HCT116 (cell line): ENCODE measurements around the gene GALNT18. TPM values are rescaled to one million over a fixed set of nuclear protein-coding genes. Genes with fewer than 3 reads are reported as not detected.

ENCODE experiments used
- ATAC-seq: fragments of 200-7000 bp; cut with Tn5 transposase; 2 replicates; pipeline ENCODE4 v1.9.1; 2020; ENCODE audit warnings: mild to moderate bottlenecking, moderate library complexity
- BruUV-seq: library from RNA; stranded (reverse); fragments of 400-500 nt; replicated peaks from 2 replicates; lab custom pipeline; 2021; lab: Mats Ljungman, UMichigan
- CTCF ChIA-PET: fragments of 300-600 bp; sonication (Branson Sonifier 250); formaldehyde crosslinking; loops from one replicate; lab custom pipeline; 2021; ENCODE audit warnings: antibody characterized with exemption; lab: Charles Lee
- POLR2A ChIA-PET: fragments of 300-600, 350-600 bp; sonication (Branson Sonifier 250); formaldehyde crosslinking; loops from one replicate; lab custom pipeline; 2021; ENCODE audit warnings: antibody characterized with exemption; lab: Charles Lee
- RAD21 ChIA-PET, 2 experiments: fragments of 300-600 bp; sonication (Branson Sonifier 250); formaldehyde crosslinking; loops; one replicate each; lab custom pipeline; 2023; ENCODE audit warnings: low total read pairs in 2 of 2; ENCODE audit not compliant: uncharacterized antibody in 2 of 2, unreplicated experiment in 2 of 2, low non-redundant PET in 1 of 2; lab: Charles Lee
- DNase-seq: peaks from one replicate; pipeline ENCODE4 v3.0.0-alpha.2; 2010; ENCODE audit warnings: low read depth, low spot score
- H2AFZ ChIP-seq: fragments of 200-600 bp; shearing (Covaris generic), sonication (generic); 2 replicates; pipeline ENCODE4 v1.6.1; 2017; ENCODE audit warnings: low read depth, mixed run types, mixed read lengths, antibody characterized with exemption, low read length; ENCODE audit not compliant: poor library complexity, severe bottlenecking
- H3K27ac ChIP-seq: 2 replicates; pipeline ENCODE4 v1.5.1; 2012; ENCODE audit warnings: low read depth, low read length
- H3K27me3 ChIP-seq: fragments of 200-600 bp; sonication (generic); 2 replicates; pipeline ENCODE4 v1.6.1; 2016; ENCODE audit warnings: mixed run types, low read length, mixed read lengths; ENCODE audit not compliant: insufficient read depth
- H3K36me3 ChIP-seq, 2 experiments: fragments of 200-500 bp in 1 of 2; fragments of 200-600 bp in 1 of 2; sonication (Bioruptor generic) in 1 of 2; sonication (generic) in 1 of 2; 2 replicates each; pipeline versions ENCODE4 v1.5.1 to v1.6.1; 2014 to 2016; ENCODE audit warnings: low read length in 2 of 2, inconsistent platforms in 1 of 2, mixed read lengths in 1 of 2, mixed run types in 1 of 2; ENCODE audit not compliant: insufficient read depth in 2 of 2, control insufficient read depth in 1 of 2
- H3K4me1 ChIP-seq, 2 experiments: fragments of 200-600 bp in 1 of 2; sonication (generic) in 1 of 2; 2 replicates each; pipeline versions ENCODE4 v1.5.1 to v1.6.1; 2012 to 2017; ENCODE audit warnings: low read length in 2 of 2, inconsistent platforms in 1 of 2, mild to moderate bottlenecking in 1 of 2, mixed read lengths in 1 of 2, mixed run types in 1 of 2, moderate library complexity in 1 of 2; ENCODE audit not compliant: insufficient read depth in 2 of 2, control insufficient read depth in 1 of 2
- H3K4me2 ChIP-seq: fragments of 200-600 bp; sonication (generic); 2 replicates; pipeline ENCODE4 v1.6.1; 2017; ENCODE audit warnings: mixed run types, low read length, mixed read lengths
- H3K4me3 ChIP-seq, 2 experiments: fragments of 200-600 bp in 1 of 2; sonication (generic) in 1 of 2; replicated peaks in 1 of 2; 2 replicates each; pipeline ENCODE4 v1.5.1; 2011 to 2016; ENCODE audit warnings: low read length in 2 of 2, control low read depth in 1 of 2, low read depth in 1 of 2, mild to moderate bottlenecking in 1 of 2, mixed read lengths in 1 of 2, mixed run types in 1 of 2
- H3K79me2 ChIP-seq: fragments of 200-600 bp; sonication (generic); 2 replicates; pipeline ENCODE4 v1.6.1; 2017; ENCODE audit warnings: mild to moderate bottlenecking, mixed run types, low read length, moderate library complexity, mixed read lengths; ENCODE audit not compliant: insufficient read depth
- H3K9ac ChIP-seq: fragments of 200-600 bp; sonication (generic); 2 replicates; pipeline ENCODE4 v1.6.1; 2016; ENCODE audit warnings: low read length, mixed read lengths
- H3K9me2 ChIP-seq: fragments of 200-600 bp; sonication (generic), shearing (Covaris generic); 2 replicates; pipeline ENCODE4 v1.6.1; 2017; ENCODE audit warnings: mixed run types, mild to moderate bottlenecking, moderate library complexity; ENCODE audit not compliant: insufficient read depth
- H3K9me3 ChIP-seq, 2 experiments: fragments of 200-500 bp in 1 of 2; fragments of 200-600 bp in 1 of 2; sonication (Bioruptor generic) in 1 of 2; sonication (generic) in 1 of 2; 2 replicates each; pipeline ENCODE4 v1.6.1; 2014 to 2017; ENCODE audit warnings: low read length in 2 of 2, mixed read lengths in 2 of 2, inconsistent platforms in 1 of 2, low read depth in 1 of 2, mild to moderate bottlenecking in 1 of 2, mixed run types in 1 of 2, moderate library complexity in 1 of 2; ENCODE audit not compliant: control insufficient read depth in 1 of 2, insufficient read depth in 1 of 2
- H4K20me1 ChIP-seq: fragments of 200-600 bp; sonication (generic), shearing (Covaris generic); 2 replicates; pipeline ENCODE4 v1.6.1; 2017; ENCODE audit warnings: mixed run types, mild to moderate bottlenecking, moderate library complexity; ENCODE audit not compliant: insufficient read depth
- ATF3 ChIP-seq: IDR thresholded peaks from 2 replicates; pipeline ENCODE4 v1.6.1; 2012
- CBX3 ChIP-seq: IDR thresholded peaks from 2 replicates; pipeline ENCODE4 v1.6.1; 2012; ENCODE audit warnings: low read depth
- ELF1 ChIP-seq: IDR thresholded peaks from 2 replicates; pipeline ENCODE4 v1.6.1; 2012; ENCODE audit warnings: low read depth, borderline replicate concordance
- FOSL1 ChIP-seq: IDR thresholded peaks from 2 replicates; pipeline ENCODE4 v1.6.1; 2012; ENCODE audit warnings: low read depth
- JUND ChIP-seq: IDR thresholded peaks from 2 replicates; pipeline ENCODE4 v1.6.1; 2012
- SP1 ChIP-seq: IDR thresholded peaks from 2 replicates; pipeline ENCODE4 v1.6.1; 2012; ENCODE audit warnings: low read depth
- SRF ChIP-seq: IDR thresholded peaks from 2 replicates; pipeline ENCODE4 v1.6.1; 2012; ENCODE audit warnings: low read depth
- YY1 ChIP-seq: IDR thresholded peaks from 2 replicates; pipeline ENCODE4 v1.6.1; 2011; ENCODE audit warnings: low read length, low read depth, moderate library complexity, mild to moderate bottlenecking; ENCODE audit not compliant: insufficient replicate concordance; ENCODE audit errors: extremely low read depth
- ZBTB33 ChIP-seq: IDR thresholded peaks from 2 replicates; pipeline ENCODE4 v1.6.1; 2011; ENCODE audit warnings: mild to moderate bottlenecking, low read length, moderate library complexity; ENCODE audit not compliant: insufficient replicate concordance; ENCODE audit errors: extremely low read depth
- ZFX ChIP-seq: fragments of 450-650 bp; IDR thresholded peaks from 2 replicates; pipeline ENCODE4 v1.6.1; 2017
- intact Hi-C: fragments of 100-400 bp; cut with micrococcal nuclease; formaldehyde crosslinking; loops from 2 replicates; pipeline ENCODE4 v1.10.0; 2022
- total RNA-seq: library from RNA; stranded (reverse); gene quantifications from one replicate; pipeline ENCODE4 v1.2.1, GENCODE V29; 2021; ENCODE audit not compliant: unreplicated experiment

Gene GALNT18
- total RNA-seq, 1 experiment from 2014 or later = 19.9 TPM

GRCh38 chr11:11514246-11514645 lies 107.6 kb downstream of the GALNT18 start:
- Histone ChIP-seq H3K4me2 (no peak overlapping the region), H3K9me2 (no peaks in the 10 kb centered on the region), H3K27me3 (no peaks in the 10 kb centered on the region), H3K9me3 (no peaks in the 10 kb centered on the region), H4K20me1 (no peaks in the 10 kb centered on the region), H3K79me2 (peaks cover 4% of the 10 kb centered on the region; the same call in 1 of the 2 replicates), H3K36me3 (no peaks in the 10 kb centered on the region)
- intact Hi-C loops = no loop called here
- no peak for ATAC-seq
- no TSS peak for BruUV-seq
- no peak for TF ChIP-seq FOSL1
- no peak for TF ChIP-seq SRF
- no peak for TF ChIP-seq SP1
- TF ChIP-seq, all 23 proteins: peak for 0
- POLR2A ChIA-PET = no interaction called here
- Histone ChIP-seq H2AFZ (no peak overlapping the region), H3K4me3 (no peak overlapping the region), H3K9ac (no peak overlapping the region), H3K27ac (no peak overlapping the region), H3K4me1 (no peaks in the 10 kb centered on the region)
- no peak for DNase-seq
- CTCF ChIA-PET = no interaction called here
- RAD21 ChIA-PET = no interaction called here

- no peak for DNase-seq
- Histone ChIP-seq H3K9ac (no peak overlapping the region), H3K9me3 (no peaks in the 10 kb centered on the region), H3K4me2 (no peak overlapping the region), H3K4me1 (no peaks in the 10 kb centered on the region), H3K79me2 (0 out of 2 replicates have a peak, but pooled peaks cover 4% of the 10 kb centered on the region), H3K36me3 (no peaks in the 10 kb centered on the region), H3K27ac (no peak overlapping the region), H2AFZ (no peak overlapping the region), H4K20me1 (no peaks in the 10 kb centered on the region), H3K27me3 (no peaks in the 10 kb centered on the region), H3K4me3 (no peak overlapping the region), H3K9me2 (no peaks in the 10 kb centered on the region)
- RAD21 ChIA-PET = no interaction called here
- POLR2A ChIA-PET = no interaction called here
- CTCF ChIA-PET = no interaction called here
- ATAC-seq = no peak
- intact Hi-C loops = no loop called here
- no TSS peak for BruUV-seq
- no peak for TF ChIP-seq ZBTB33
- TF ChIP-seq YY1 = no peak
- TF ChIP-seq ATF3 = no peak
- TF ChIP-seq SP1 = no peak
- no peak for TF ChIP-seq ELF1
- no peak for TF ChIP-seq ZFX
- no peak for TF ChIP-seq SRF
- no peak for TF ChIP-seq CBX3
- TF ChIP-seq JUND = no peak
Measured at GRCh38 chr11:11513422-11513821, 108.4 kb downstream of the GALNT18 start.
